AG09319 (cell line): Measurements from ENCODE around the gene SLC28A3.

Source experiments
- DNase-seq: peaks from one replicate; pipeline ENCODE4 v3.0.0-alpha.2; 2010; ENCODE audit warnings: low read depth; ENCODE audit errors: extremely low read depth
- TF ChIP-seq, protein P1 (sequence below): IDR thresholded peaks from 2 replicates; pipeline ENCODE4 v1.5.1; 2011; ENCODE audit warnings: low read depth, mild to moderate bottlenecking, inconsistent platforms, low read length, moderate library complexity

Gene SLC28A3

GRCh38 chr9:84226126-84226525 lies 114.4 kb downstream of the SLC28A3 start:
- TF ChIP-seq, protein P1, sequence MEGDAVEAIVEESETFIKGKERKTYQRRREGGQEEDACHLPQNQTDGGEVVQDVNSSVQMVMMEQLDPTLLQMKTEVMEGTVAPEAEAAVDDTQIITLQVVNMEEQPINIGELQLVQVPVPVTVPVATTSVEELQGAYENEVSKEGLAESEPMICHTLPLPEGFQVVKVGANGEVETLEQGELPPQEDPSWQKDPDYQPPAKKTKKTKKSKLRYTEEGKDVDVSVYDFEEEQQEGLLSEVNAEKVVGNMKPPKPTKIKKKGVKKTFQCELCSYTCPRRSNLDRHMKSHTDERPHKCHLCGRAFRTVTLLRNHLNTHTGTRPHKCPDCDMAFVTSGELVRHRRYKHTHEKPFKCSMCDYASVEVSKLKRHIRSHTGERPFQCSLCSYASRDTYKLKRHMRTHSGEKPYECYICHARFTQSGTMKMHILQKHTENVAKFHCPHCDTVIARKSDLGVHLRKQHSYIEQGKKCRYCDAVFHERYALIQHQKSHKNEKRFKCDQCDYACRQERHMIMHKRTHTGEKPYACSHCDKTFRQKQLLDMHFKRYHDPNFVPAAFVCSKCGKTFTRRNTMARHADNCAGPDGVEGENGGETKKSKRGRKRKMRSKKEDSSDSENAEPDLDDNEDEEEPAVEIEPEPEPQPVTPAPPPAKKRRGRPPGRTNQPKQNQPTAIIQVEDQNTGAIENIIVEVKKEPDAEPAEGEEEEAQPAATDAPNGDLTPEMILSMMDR: no peak
- no peak for DNase-seq
